Gastrocnemius medialis (tissue), 4 donors: ENCODE results near the gene RASSF5. TPM values are rescaled to one million over a fixed set of nuclear protein-coding genes. Genes with fewer than 3 reads are reported as not detected.

Experiments
- ATAC-seq, 2 donors: fragments of 150-250 bp; one replicate each; pipeline ENCODE4 v1.9.1; 2016
- DNase-seq, 2 donors: peaks; one replicate each; pipeline ENCODE4 v3.0.0-alpha.2; 2019
- H3K27ac ChIP-seq, 4 donors: fragments of 200-600 bp; sonication (generic); 1 replicate in 1 of 4; 2 replicates in 3 of 4; pipeline ENCODE4 v1.5.1; 2016 to 2018; ENCODE audit warnings: mild to moderate bottlenecking in 2 of 4, moderate library complexity in 1 of 4
- H3K27me3 ChIP-seq, 3 donors: fragments of 200-600 bp; sonication (generic) in 2 of 3; 1 replicate in 1 of 3; 2 replicates in 2 of 3; pipeline versions ENCODE4 v1.5.1 to v1.6.0; 2016 to 2019; ENCODE audit warnings: mild to moderate bottlenecking in 1 of 3, moderate library complexity in 1 of 3
- H3K36me3 ChIP-seq, 2 donors: fragments of 200-600 bp; sonication (generic) in 1 of 2; one replicate each; pipeline ENCODE4 v1.5.1; 2017 to 2018
- H3K4me1 ChIP-seq, 2 donors: fragments of 200-600 bp; sonication (generic) in 1 of 2; one replicate each; pipeline ENCODE4 v1.5.1; 2016 to 2017; ENCODE audit warnings: mild to moderate bottlenecking in 2 of 2
- H3K4me3 ChIP-seq, 4 donors: fragments of 200-600 bp; sonication (generic) in 3 of 4; 1 replicate in 1 of 4; 2 replicates in 3 of 4; pipeline ENCODE4 v1.5.1; 2016 to 2019; ENCODE audit warnings: mild to moderate bottlenecking in 2 of 4
- H3K9me3 ChIP-seq, 3 donors: fragments of 200-600 bp; sonication (generic) in 2 of 3; 1 replicate in 1 of 3; 2 replicates in 2 of 3; pipeline ENCODE4 v1.5.1; 2016 to 2019
- CTCF ChIP-seq, 5 experiments: fragments of 450-650 bp in 3 of 5; fragments of 200-600 bp in 2 of 5; sonication (generic) in 2 of 5; IDR thresholded peaks in 4 of 5; conservative IDR thresholded peaks in 1 of 5; 1 replicate in 4 of 5; 2 replicates in 1 of 5; pipeline ENCODE4 v1.5.1; 2016 to 2019; ENCODE audit warnings: antibody characterized with exemption in 5 of 5, mild to moderate bottlenecking in 3 of 5, moderate library complexity in 3 of 5
- POLR2A ChIP-seq, 2 donors: fragments of 450-650 bp; IDR thresholded peaks; one replicate each; pipeline ENCODE4 v1.6.1; 2017; ENCODE audit warnings: antibody characterized with exemption in 2 of 2, mild to moderate bottlenecking in 2 of 2, moderate library complexity in 2 of 2
- in situ Hi-C, 4 donors: fragments of 200-750 bp; cut with MboI; loops; one replicate each; pipeline versions ENCODE4 v1.15.0 to v1.8.0; 2017; ENCODE audit warnings: low sequenced_read_pairs in 4 of 4
- intact Hi-C: fragments of 100-400 bp; cut with DNase I; formaldehyde crosslinking; loops from one replicate; pipeline ENCODE4 v1.15.1; 2023; ENCODE audit warnings: low total_unique reads
- total RNA-seq, 4 donors: library from RNA; depleted of rRNA; stranded (reverse); fragments of >200 nt; gene quantifications; one replicate each; pipeline versions ENCODE4 v1.1.0 to v1.2.3, GENCODE V29; 2016

The RASSF5 gene
- total RNA-seq, 4 donors from 2014 or later, result 5.9 to 15.9 (median 9.4) TPM

- H3K4me1 ChIP-seq, result peaks cover 3 to 7% of the 10 kb centered on the region in 2 donors
- DNase-seq (no peak), ATAC-seq (no peak)
- no peaks in the 10 kb centered on the region for H3K9me3 ChIP-seq
- intact Hi-C loops (no loop called here), in situ Hi-C loops (no loop called here)
- no peaks in the 10 kb centered on the region for H3K27me3 ChIP-seq
- TF ChIP-seq POLR2A (IDR thresholded peaks at IDR 0.05), result no peak
- TF ChIP-seq CTCF (IDR thresholded peaks at IDR 0.05 in 4 of 5, conservative IDR thresholded peaks at IDR 0.05 in 1 of 5), result no peak
- H3K27ac ChIP-seq, result no peak overlapping the region
- H3K4me3 ChIP-seq, result no peak overlapping the region
- H3K36me3 ChIP-seq, result no peaks in the 10 kb centered on the region
These were observed 11.1 kb upstream of the RASSF5 start for GRCh38 chr1:206496131-206496793.

GRCh38 chr1:206497363-206497762 is 10.0 kb upstream of the RASSF5 start:
- DNase-seq (no peak), ATAC-seq (no peak)
- in situ Hi-C loops, result no loop called here
- Histone ChIP-seq H3K27ac (no peak overlapping the region), H3K27me3 (no peaks in the 10 kb centered on the region), H3K4me1 (peaks cover 3 to 7% of the 10 kb centered on the region in 2 donors), H3K4me3 (no peak overlapping the region), H3K9me3 (no peaks in the 10 kb centered on the region), H3K36me3 (no peaks in the 10 kb centered on the region)
- intact Hi-C loops, result no loop called here
- TF ChIP-seq POLR2A (IDR thresholded peaks at IDR 0.05) (no peak), CTCF (IDR thresholded peaks at IDR 0.05 in 4 of 5, conservative IDR thresholded peaks at IDR 0.05 in 1 of 5) (no peak)

DNA sequence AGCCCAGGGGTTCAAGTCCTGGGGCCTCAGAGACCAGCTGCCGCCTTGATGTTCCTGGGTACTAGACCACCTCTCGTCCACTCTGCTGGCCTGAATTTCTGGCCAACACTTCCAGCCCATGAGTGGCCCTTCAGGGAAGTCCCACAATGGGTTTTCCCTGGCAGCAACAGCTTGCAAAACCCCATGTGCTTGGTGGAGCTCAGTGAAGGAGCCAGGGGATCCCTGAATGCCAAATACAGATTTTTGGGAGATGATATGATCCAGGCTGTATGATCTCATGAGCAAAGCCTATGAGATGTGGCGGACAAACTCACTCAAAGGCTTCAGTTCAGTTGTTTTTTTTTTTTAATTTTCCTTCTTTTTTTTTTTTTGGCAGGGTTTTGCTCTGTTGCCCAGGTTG is 9.6 kb upstream of the RASSF5 start:
- in situ Hi-C loops, result no loop called here
- Histone ChIP-seq H3K36me3 (no peaks in the 10 kb centered on the region), H3K4me3 (no peak overlapping the region), H3K9me3 (no peaks in the 10 kb centered on the region), H3K27me3 (no peaks in the 10 kb centered on the region), H3K4me1 (peaks cover 3 to 7% of the 10 kb centered on the region in 2 donors), H3K27ac (no peak overlapping the region)
- TF ChIP-seq CTCF (IDR thresholded peaks at IDR 0.05 in 4 of 5, conservative IDR thresholded peaks at IDR 0.05 in 1 of 5), result no peak
- TF ChIP-seq POLR2A (IDR thresholded peaks at IDR 0.05), result no peak
- no peak for DNase-seq
- intact Hi-C loops, result no loop called here
- peak in 1 of 2 donors; percentile 11 for ATAC-seq

- TF ChIP-seq CTCF (IDR thresholded peaks at IDR 0.05 in 4 of 5, conservative IDR thresholded peaks at IDR 0.05 in 1 of 5), result no peak
- no peak for TF ChIP-seq POLR2A (IDR thresholded peaks at IDR 0.05)
- Histone ChIP-seq H3K36me3 (no peaks in the 10 kb centered on the region), H3K9me3 (no peaks in the 10 kb centered on the region), H3K4me3 (no peak overlapping the region), H3K27ac (no peak overlapping the region), H3K27me3 (no peaks in the 10 kb centered on the region), H3K4me1 (peaks cover 7 to 14% of the 10 kb centered on the region in 2 donors)
- intact Hi-C loops, result no loop called here
- DNase-seq, result no peak
- in situ Hi-C loops, result no loop called here
- no peak for ATAC-seq
These were observed 8.6 kb upstream of the RASSF5 start for GRCh38 chr1:206498685-206499084.

GRCh38 chr1:206500046-206500445 is 7.3 kb upstream of the RASSF5 start:
- no peaks in the 10 kb centered on the region for H3K36me3 ChIP-seq
- no peaks in the 10 kb centered on the region for H3K27me3 ChIP-seq
- H3K27ac ChIP-seq, result no peak overlapping the region
- intact Hi-C loops (loop anchor here (10.0 kb wide), 1 partner anchor 555 kb away; the partner anchor contains the start of genes PFKFB2 and YOD1), in situ Hi-C loops (no loop called here)
- no peak overlapping the region for H3K4me3 ChIP-seq
- TF ChIP-seq POLR2A (IDR thresholded peaks at IDR 0.05) (no peak), CTCF (IDR thresholded peaks at IDR 0.05 in 4 of 5, conservative IDR thresholded peaks at IDR 0.05 in 1 of 5) (no peak)
- DNase-seq, result no peak
- no peak for ATAC-seq
- no peaks in the 10 kb centered on the region for H3K9me3 ChIP-seq
- H3K4me1 ChIP-seq, result peaks cover 17 to 25% of the 10 kb centered on the region in 2 donors
